NT2/D1 (cell line): ENCODE measurements around the gene HUNK.

Source experiments
- SUZ12 ChIP-seq: IDR thresholded peaks from 2 replicates; pipeline ENCODE4 v1.6.1; 2011; ENCODE audit not compliant: insufficient read length, insufficient read depth; ENCODE audit errors: extremely low read depth
- YY1 ChIP-seq: IDR thresholded peaks from 2 replicates; pipeline ENCODE4 v1.6.1; 2011; ENCODE audit not compliant: insufficient read length, insufficient read depth
- ZNF274 ChIP-seq: IDR thresholded peaks from 2 replicates; pipeline ENCODE4 v1.6.1; 2011; ENCODE audit warnings: mild to moderate bottlenecking, low read depth, low read length

- TF ChIP-seq YY1: no peak
- TF ChIP-seq SUZ12: no peak
- TF ChIP-seq ZNF274: no peak
Observed at GRCh38 chr21:31844206-31844605, 28.6 kb upstream of the HUNK start.
